HEK293 (cell line): ENCODE measurements around the gene KCNMB2.

Experiments used
- CTCF ChIA-PET: fragments of 350-600 bp; formaldehyde crosslinking; extraction: SDS; loops from one replicate; lab custom pipeline; 2021; ENCODE audit warnings: antibody characterized with exemption; lab: Yijun Ruan, JAX
- POLR2A ChIA-PET: fragments of 300-600 bp; formaldehyde crosslinking; extraction: SDS; loops from one replicate; lab custom pipeline; 2020; ENCODE audit warnings: antibody characterized with exemption, inconsistent platforms; lab: Yijun Ruan, JAX
- H3K27ac ChIP-seq: fragments of 200-500 bp; sonication (Bioruptor generic); 2 replicates; pipeline ENCODE4 v1.5.1; 2014; ENCODE audit warnings: low read depth, low read length, control low read depth, inconsistent platforms; ENCODE audit errors: extremely low read depth
- H3K36me3 ChIP-seq, 2 experiments: fragments of 200-500 bp in 1 of 2; sonication (Bioruptor generic) in 1 of 2; 1 replicate in 1 of 2; 2 replicates in 1 of 2; pipeline ENCODE4 v1.5.1; 2014 to 2017; ENCODE audit warnings: inconsistent platforms in 2 of 2, low read length in 2 of 2; ENCODE audit not compliant: control insufficient read depth in 2 of 2, insufficient read depth in 1 of 2
- H3K4me1 ChIP-seq: fragments of 200-500 bp; sonication (Bioruptor generic); 2 replicates; pipeline ENCODE4 v1.5.1; 2014; ENCODE audit warnings: mild to moderate bottlenecking, low read length, inconsistent platforms; ENCODE audit not compliant: control insufficient read depth, insufficient read depth
- H3K4me3 ChIP-seq: 2 replicates; pipeline ENCODE4 v1.5.1; 2011; ENCODE audit warnings: low read depth, mild to moderate bottlenecking, control low read depth, low read length, moderate library complexity
- H3K9me3 ChIP-seq: fragments of 200-500 bp; sonication (Bioruptor generic); 2 replicates; pipeline ENCODE4 v1.5.1; 2014; ENCODE audit warnings: low read depth, low read length, inconsistent platforms; ENCODE audit not compliant: control insufficient read depth, insufficient read depth
- ATF2 ChIP-seq: fragments of 450-650 bp; formaldehyde crosslinking; IDR thresholded peaks from 2 replicates; pipeline ENCODE4 v1.5.1; 2016; ENCODE audit warnings: missing biosample characterization, missing genetic modification characterization, low read depth
- GLIS1 ChIP-seq: fragments of 450-650 bp; formaldehyde crosslinking; IDR thresholded peaks from 2 replicates; pipeline ENCODE4 v1.5.1; 2016; ENCODE audit warnings: missing biosample characterization, missing genetic modification characterization
- KLF7 ChIP-seq: fragments of 450-650 bp; formaldehyde crosslinking; IDR thresholded peaks from 2 replicates; pipeline ENCODE4 v1.5.1; 2016; ENCODE audit warnings: missing biosample characterization, missing genetic modification characterization, borderline replicate concordance
- PRDM6 ChIP-seq: fragments of 450-650 bp; formaldehyde crosslinking; IDR thresholded peaks from 2 replicates; pipeline ENCODE4 v1.5.1; 2017; ENCODE audit warnings: missing biosample characterization, missing genetic modification characterization
- ZBTB48 ChIP-seq: fragments of 450-650 bp; formaldehyde crosslinking; IDR thresholded peaks from 2 replicates; pipeline ENCODE4 v1.5.1; 2016; ENCODE audit warnings: missing biosample characterization, missing genetic modification characterization
- ZIC2 ChIP-seq: fragments of 450-650 bp; formaldehyde crosslinking; IDR thresholded peaks from 2 replicates; pipeline ENCODE4 v1.5.1; 2016; ENCODE audit warnings: missing biosample characterization, missing genetic modification characterization
- ZNF10 ChIP-seq: fragments of 450-650 bp; formaldehyde crosslinking; IDR thresholded peaks from 2 replicates; pipeline ENCODE4 v1.5.1; 2017; ENCODE audit warnings: missing biosample characterization, missing genetic modification characterization
- ZNF18 ChIP-seq: fragments of 450-650 bp; formaldehyde crosslinking; IDR thresholded peaks from 2 replicates; pipeline ENCODE4 v1.5.1; 2016; ENCODE audit warnings: missing biosample characterization, missing genetic modification characterization
- ZNF184 ChIP-seq: fragments of 450-650 bp; IDR thresholded peaks from 2 replicates; pipeline ENCODE4 v1.5.1; 2018; ENCODE audit warnings: missing biosample characterization, mild to moderate bottlenecking, missing genetic modification characterization
- ZNF19 ChIP-seq: fragments of 450-650 bp; formaldehyde crosslinking; IDR thresholded peaks from 2 replicates; pipeline ENCODE4; 2016; ENCODE audit warnings: missing biosample characterization, missing genetic modification characterization, low read depth
- ZNF24 ChIP-seq: fragments of 450-650 bp; formaldehyde crosslinking; IDR thresholded peaks from 2 replicates; pipeline ENCODE4 v1.5.1; 2016; ENCODE audit warnings: missing biosample characterization, missing genetic modification characterization
- ZNF248 ChIP-seq: fragments of 450-650 bp; formaldehyde crosslinking; IDR thresholded peaks from 2 replicates; pipeline ENCODE4 v1.5.1; 2017; ENCODE audit warnings: missing biosample characterization, missing genetic modification characterization
- ZNF274 ChIP-seq, 2 experiments: fragments of 200-500 bp in 1 of 2; fragments of 450-650 bp in 1 of 2; sonication (Bioruptor generic) in 1 of 2; formaldehyde crosslinking in 1 of 2; IDR thresholded peaks; 2 replicates each; pipeline versions ENCODE4 v1.5.1 to v1.6.1; 2014 to 2016; ENCODE audit warnings: borderline replicate concordance in 1 of 2, inconsistent platforms in 1 of 2, low read length in 1 of 2, missing biosample characterization in 1 of 2, missing genetic modification characterization in 1 of 2
- ZNF292 ChIP-seq: fragments of 450-650 bp; formaldehyde crosslinking; IDR thresholded peaks from 2 replicates; pipeline ENCODE4 v1.5.1; 2016; ENCODE audit warnings: low read depth, missing biosample characterization, missing genetic modification characterization, borderline replicate concordance
- ZNF311 ChIP-seq: fragments of 450-650 bp; formaldehyde crosslinking; IDR thresholded peaks from 2 replicates; pipeline ENCODE4 v1.5.1; 2017; ENCODE audit warnings: missing biosample characterization, missing genetic modification characterization, borderline replicate concordance
- ZNF366 ChIP-seq: fragments of 450-650 bp; formaldehyde crosslinking; conservative IDR thresholded peaks from 2 replicates; pipeline ENCODE4 v1.5.1; 2016; ENCODE audit warnings: missing biosample characterization, missing genetic modification characterization
- ZNF48 ChIP-seq: fragments of 450-650 bp; formaldehyde crosslinking; IDR thresholded peaks from 2 replicates; pipeline ENCODE4 v1.5.1; 2016; ENCODE audit warnings: missing biosample characterization, missing genetic modification characterization
- ZNF521 ChIP-seq: fragments of 450-650 bp; formaldehyde crosslinking; IDR thresholded peaks from 2 replicates; pipeline ENCODE4 v1.5.1; 2017; ENCODE audit warnings: missing biosample characterization, mild to moderate bottlenecking, missing genetic modification characterization
- ZNF621 ChIP-seq: fragments of 450-650 bp; formaldehyde crosslinking; IDR thresholded peaks from 2 replicates; pipeline ENCODE4 v1.5.1; 2017; ENCODE audit warnings: missing biosample characterization, missing genetic modification characterization
- ZNF624 ChIP-seq: fragments of 450-650 bp; formaldehyde crosslinking; IDR thresholded peaks from 2 replicates; pipeline ENCODE4 v1.5.1; 2017; ENCODE audit warnings: missing biosample characterization, missing genetic modification characterization
- ZNF645 ChIP-seq: fragments of 450-650 bp; formaldehyde crosslinking; IDR thresholded peaks from 2 replicates; pipeline ENCODE4; 2016; ENCODE audit warnings: missing biosample characterization, missing genetic modification characterization
- ZNF660 ChIP-seq: fragments of 450-650 bp; IDR thresholded peaks from 2 replicates; pipeline ENCODE4 v1.5.1; 2018; ENCODE audit warnings: missing biosample characterization, mild to moderate bottlenecking, missing genetic modification characterization
- ZNF707 ChIP-seq: fragments of 450-650 bp; formaldehyde crosslinking; IDR thresholded peaks from 2 replicates; pipeline ENCODE4 v1.5.1; 2016; ENCODE audit warnings: missing biosample characterization, missing genetic modification characterization
- TF ChIP-seq, protein P1 (sequence below): fragments of 450-650 bp; formaldehyde crosslinking; IDR thresholded peaks from 2 replicates; pipeline ENCODE4 v1.5.1; 2016; ENCODE audit warnings: missing biosample characterization, missing genetic modification characterization
- TF ChIP-seq, protein P2 (sequence below): fragments of 450-650 bp; formaldehyde crosslinking; IDR thresholded peaks from 2 replicates; pipeline ENCODE4 v1.5.1; 2016; ENCODE audit warnings: missing biosample characterization, missing genetic modification characterization, borderline replicate concordance
- TF ChIP-seq, protein P3 (sequence below): fragments of 450-650 bp; formaldehyde crosslinking; IDR thresholded peaks from 2 replicates; pipeline ENCODE4 v1.5.1; 2016; ENCODE audit warnings: missing biosample characterization, missing genetic modification characterization

KCNMB2 gene

DNA sequence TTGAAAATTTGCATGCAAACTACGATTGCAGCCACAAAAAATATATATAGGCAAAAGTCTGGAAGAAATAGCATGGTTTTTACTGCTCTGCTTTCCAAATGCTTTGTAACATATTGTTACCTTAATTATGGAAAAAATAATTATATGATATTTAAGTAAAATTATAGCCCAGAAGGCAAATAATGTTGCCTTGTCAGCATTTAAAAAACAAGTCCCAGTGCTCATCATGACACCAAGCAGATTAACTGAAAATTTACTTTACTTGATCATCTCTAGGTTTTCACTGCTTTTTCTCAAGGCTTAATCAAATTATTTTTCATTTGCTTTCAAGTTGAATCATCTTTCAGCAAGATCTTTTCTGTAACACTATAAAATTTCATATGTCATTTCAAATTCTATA lies 272.5 kb downstream of the KCNMB2 start:
- Histone ChIP-seq H3K4me1 (no peaks in the 10 kb centered on the region), H3K4me3 (no peak overlapping the region), H3K9me3 (no peaks in the 10 kb centered on the region), H3K36me3 (no peaks in the 10 kb centered on the region), H3K27ac (no peak overlapping the region)
- ChIA-PET CTCF (no interaction called here), POLR2A (no interaction called here)
- no peak for TF ChIP-seq GLIS1 (tag by site-specific recombination)
- TF ChIP-seq ZNF18 (tag by site-specific recombination), result no peak
- no peak for TF ChIP-seq ZNF366
- TF ChIP-seq ZIC2 (tag by site-specific recombination), result no peak
- no peak for TF ChIP-seq ZNF707 (tag by site-specific recombination)
- TF ChIP-seq ZNF10 (tag by site-specific recombination), result no peak
- no peak for TF ChIP-seq ZNF24 (tag by site-specific recombination)
- no peak for TF ChIP-seq ZNF184 (tag by site-specific recombination)
- TF ChIP-seq ZNF521, result no peak
- TF ChIP-seq ZNF19 (tag by site-specific recombination), result no peak
- TF ChIP-seq, protein P1, sequence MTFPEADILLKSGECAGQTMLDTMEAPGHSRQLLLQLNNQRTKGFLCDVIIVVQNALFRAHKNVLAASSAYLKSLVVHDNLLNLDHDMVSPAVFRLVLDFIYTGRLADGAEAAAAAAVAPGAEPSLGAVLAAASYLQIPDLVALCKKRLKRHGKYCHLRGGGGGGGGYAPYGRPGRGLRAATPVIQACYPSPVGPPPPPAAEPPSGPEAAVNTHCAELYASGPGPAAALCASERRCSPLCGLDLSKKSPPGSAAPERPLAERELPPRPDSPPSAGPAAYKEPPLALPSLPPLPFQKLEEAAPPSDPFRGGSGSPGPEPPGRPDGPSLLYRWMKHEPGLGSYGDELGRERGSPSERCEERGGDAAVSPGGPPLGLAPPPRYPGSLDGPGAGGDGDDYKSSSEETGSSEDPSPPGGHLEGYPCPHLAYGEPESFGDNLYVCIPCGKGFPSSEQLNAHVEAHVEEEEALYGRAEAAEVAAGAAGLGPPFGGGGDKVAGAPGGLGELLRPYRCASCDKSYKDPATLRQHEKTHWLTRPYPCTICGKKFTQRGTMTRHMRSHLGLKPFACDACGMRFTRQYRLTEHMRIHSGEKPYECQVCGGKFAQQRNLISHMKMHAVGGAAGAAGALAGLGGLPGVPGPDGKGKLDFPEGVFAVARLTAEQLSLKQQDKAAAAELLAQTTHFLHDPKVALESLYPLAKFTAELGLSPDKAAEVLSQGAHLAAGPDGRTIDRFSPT (tag by site-specific recombination), result no peak
- no peak for TF ChIP-seq ZNF621 (tag by site-specific recombination)
- TF ChIP-seq ZNF624 (tag by site-specific recombination), result no peak
- no peak for TF ChIP-seq ZBTB48 (tag by site-specific recombination)
- no peak for TF ChIP-seq ZNF660 (tag by site-specific recombination)
- TF ChIP-seq PRDM6 (tag by site-specific recombination), result no peak
- no peak for TF ChIP-seq ZNF292 (tag by site-specific recombination)
- no peak for TF ChIP-seq KLF7 (tag by site-specific recombination)

GRCh38 chr3:178810181-178810580 lies 273.9 kb downstream of the KCNMB2 start:
- ChIA-PET POLR2A (no interaction called here), CTCF (no interaction called here)
- Histone ChIP-seq H3K4me3 (no peak overlapping the region), H3K9me3 (no peaks in the 10 kb centered on the region), H3K27ac (no peak overlapping the region), H3K36me3 (no peaks in the 10 kb centered on the region), H3K4me1 (no peaks in the 10 kb centered on the region)
- TF ChIP-seq ZNF311 (tag by site-specific recombination) (no peak), ZNF248 (tag by site-specific recombination) (no peak), ZNF48 (tag by site-specific recombination) (no peak), ZNF274 (IDR thresholded peaks at IDR 0.05; ENCODE audit: low read length) (no peak), ZNF274 (tag by site-specific recombination; IDR thresholded peaks at IDR 0.05; ENCODE audit: borderline replicate concordance) (no peak), ZNF645 (tag by site-specific recombination) (no peak), ATF2 (no peak)
- TF ChIP-seq, protein P2, sequence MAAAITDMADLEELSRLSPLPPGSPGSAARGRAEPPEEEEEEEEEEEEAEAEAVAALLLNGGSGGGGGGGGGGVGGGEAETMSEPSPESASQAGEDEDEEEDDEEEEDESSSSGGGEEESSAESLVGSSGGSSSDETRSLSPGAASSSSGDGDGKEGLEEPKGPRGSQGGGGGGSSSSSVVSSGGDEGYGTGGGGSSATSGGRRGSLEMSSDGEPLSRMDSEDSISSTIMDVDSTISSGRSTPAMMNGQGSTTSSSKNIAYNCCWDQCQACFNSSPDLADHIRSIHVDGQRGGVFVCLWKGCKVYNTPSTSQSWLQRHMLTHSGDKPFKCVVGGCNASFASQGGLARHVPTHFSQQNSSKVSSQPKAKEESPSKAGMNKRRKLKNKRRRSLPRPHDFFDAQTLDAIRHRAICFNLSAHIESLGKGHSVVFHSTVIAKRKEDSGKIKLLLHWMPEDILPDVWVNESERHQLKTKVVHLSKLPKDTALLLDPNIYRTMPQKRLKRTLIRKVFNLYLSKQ (tag by site-specific recombination), result no peak
- TF ChIP-seq, protein P3, sequence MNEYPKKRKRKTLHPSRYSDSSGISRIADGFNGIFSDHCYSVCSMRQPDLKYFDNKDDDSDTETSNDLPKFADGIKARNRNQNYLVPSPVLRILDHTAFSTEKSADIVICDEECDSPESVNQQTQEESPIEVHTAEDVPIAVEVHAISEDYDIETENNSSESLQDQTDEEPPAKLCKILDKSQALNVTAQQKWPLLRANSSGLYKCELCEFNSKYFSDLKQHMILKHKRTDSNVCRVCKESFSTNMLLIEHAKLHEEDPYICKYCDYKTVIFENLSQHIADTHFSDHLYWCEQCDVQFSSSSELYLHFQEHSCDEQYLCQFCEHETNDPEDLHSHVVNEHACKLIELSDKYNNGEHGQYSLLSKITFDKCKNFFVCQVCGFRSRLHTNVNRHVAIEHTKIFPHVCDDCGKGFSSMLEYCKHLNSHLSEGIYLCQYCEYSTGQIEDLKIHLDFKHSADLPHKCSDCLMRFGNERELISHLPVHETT, result no peak
